Measurements from ENCODE around the gene CHD6. TPM values are rescaled to one million over a fixed set of nuclear protein-coding genes. Genes with fewer than 3 reads are reported as not detected.

The CHD6 gene
- total RNA-seq, 6 donors from 2014 or later, result 25.4 to 62.9 (median 35.3) TPM

DNA sequence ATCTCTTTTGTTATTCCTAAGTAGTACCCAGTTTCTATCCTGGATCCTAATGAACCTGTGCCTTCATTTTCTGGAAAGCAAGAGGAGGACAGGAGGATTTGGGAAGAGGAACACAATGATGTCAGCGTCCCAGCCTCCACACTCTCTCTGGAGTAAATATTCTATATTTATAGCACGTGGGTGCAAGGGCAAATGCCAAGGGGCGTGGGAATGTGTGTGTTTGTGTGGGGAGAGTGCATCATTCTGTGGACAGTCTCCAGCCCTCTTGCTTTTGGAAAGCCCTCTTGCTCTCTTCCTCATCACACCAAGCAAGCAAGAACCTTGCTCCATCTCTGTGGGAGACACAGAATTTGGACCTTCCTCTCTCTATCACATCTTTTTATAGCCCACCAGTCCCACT lies 148.3 kb downstream of the CHD6 start:
- H3K36me3 ChIP-seq, result peaks cover 0 to 63% (median 13%) of the 10 kb centered on the region in 4 donors
- no peak overlapping the region for H3K4me3 ChIP-seq
- peaks cover 0 to 3% (median 0%) of the 10 kb centered on the region in 4 donors for H3K9me3 ChIP-seq
- WGBS, 2 donors, result 86% methylated on average over 3 of the region's 3 CpGs
- no peak overlapping the region for H3K27ac ChIP-seq
- DNase-seq, result no peak
- TF ChIP-seq POLR2AphosphoS5 (IDR thresholded peaks at IDR 0.05) (no peak), POLR2A (IDR thresholded peaks at IDR 0.05) (no peak), EP300 (IDR thresholded peaks at IDR 0.05) (no peak)
- TF ChIP-seq, protein P1, sequence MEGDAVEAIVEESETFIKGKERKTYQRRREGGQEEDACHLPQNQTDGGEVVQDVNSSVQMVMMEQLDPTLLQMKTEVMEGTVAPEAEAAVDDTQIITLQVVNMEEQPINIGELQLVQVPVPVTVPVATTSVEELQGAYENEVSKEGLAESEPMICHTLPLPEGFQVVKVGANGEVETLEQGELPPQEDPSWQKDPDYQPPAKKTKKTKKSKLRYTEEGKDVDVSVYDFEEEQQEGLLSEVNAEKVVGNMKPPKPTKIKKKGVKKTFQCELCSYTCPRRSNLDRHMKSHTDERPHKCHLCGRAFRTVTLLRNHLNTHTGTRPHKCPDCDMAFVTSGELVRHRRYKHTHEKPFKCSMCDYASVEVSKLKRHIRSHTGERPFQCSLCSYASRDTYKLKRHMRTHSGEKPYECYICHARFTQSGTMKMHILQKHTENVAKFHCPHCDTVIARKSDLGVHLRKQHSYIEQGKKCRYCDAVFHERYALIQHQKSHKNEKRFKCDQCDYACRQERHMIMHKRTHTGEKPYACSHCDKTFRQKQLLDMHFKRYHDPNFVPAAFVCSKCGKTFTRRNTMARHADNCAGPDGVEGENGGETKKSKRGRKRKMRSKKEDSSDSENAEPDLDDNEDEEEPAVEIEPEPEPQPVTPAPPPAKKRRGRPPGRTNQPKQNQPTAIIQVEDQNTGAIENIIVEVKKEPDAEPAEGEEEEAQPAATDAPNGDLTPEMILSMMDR (IDR thresholded peaks at IDR 0.05), result no peak
- no peaks in the 10 kb centered on the region for H3K4me1 ChIP-seq
- H3K27me3 ChIP-seq, result no peaks in the 10 kb centered on the region
- ATAC-seq (ENCODE audit: low FRiP score in 2 of 2), result no peak

DNA sequence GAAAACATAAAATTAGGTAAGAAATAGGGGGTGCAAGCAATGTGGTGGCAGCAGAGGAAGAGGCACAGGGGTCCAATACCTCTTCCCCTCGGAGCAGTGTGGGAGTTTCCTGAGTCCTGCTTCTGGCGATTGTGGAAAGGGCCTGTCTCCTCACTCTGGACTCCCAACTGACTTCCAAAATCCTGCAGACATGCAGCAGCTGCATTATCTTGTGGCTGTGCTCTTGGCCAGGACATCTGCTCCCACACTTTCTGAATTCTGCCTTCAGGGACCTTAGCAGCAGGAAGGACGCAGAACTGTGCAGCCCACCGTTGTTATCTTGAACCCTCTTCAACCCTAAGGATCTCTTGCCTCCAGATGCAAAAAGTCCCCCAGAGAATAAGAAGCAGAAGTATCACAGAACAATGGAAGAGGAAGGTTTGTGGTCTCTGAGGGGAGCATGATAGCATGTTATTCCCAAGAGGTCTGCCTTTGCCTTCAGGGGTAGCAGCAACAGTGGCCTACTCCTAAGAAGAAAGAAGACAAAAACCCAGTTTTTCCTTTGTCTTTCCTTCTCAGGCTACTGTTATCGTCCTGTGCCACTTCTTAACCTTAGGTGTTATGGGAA lies 149.1 kb downstream of the CHD6 start:
- WGBS, 2 donors, result 78 to 85% methylated on average over 4 to 5 of the region's 5 CpGs
- ATAC-seq (ENCODE audit: low FRiP score in 2 of 2) (no peak), DNase-seq (no peak)
- H3K27me3 ChIP-seq, result no peaks in the 10 kb centered on the region
- H3K27ac ChIP-seq, result no peak overlapping the region
- H3K4me1 ChIP-seq, result no peaks in the 10 kb centered on the region
- TF ChIP-seq, protein P1 (IDR thresholded peaks at IDR 0.05), result no peak
- TF ChIP-seq POLR2A (IDR thresholded peaks at IDR 0.05) (no peak), POLR2AphosphoS5 (IDR thresholded peaks at IDR 0.05) (no peak), EP300 (IDR thresholded peaks at IDR 0.05) (no peak)
- H3K36me3 ChIP-seq, result peaks cover 0 to 59% (median 13%) of the 10 kb centered on the region in 4 donors
- no peak overlapping the region for H3K4me3 ChIP-seq
- H3K9me3 ChIP-seq, result peaks cover 0 to 3% (median 0%) of the 10 kb centered on the region in 4 donors

DNA sequence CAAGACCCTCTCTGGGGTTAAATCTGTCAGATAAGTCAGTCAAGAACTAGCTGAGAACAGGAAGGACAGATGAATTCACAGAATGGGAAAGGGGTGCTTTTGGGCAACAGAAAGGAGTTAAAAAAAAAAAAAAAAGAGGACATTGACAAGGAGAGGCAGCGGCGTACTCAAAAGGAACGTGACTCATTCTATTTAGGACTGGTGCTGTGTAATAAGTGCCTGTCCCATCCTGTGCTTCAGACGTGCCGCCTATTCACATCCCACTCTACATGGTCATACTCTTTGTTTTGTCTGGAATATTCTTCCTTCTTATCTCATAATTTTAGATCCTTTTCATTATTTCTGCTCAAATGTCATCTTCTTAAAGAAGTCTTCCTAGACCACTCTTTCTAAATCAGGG lies 150.5 kb downstream of the CHD6 start:
- H3K4me3 ChIP-seq, result no peak overlapping the region
- ATAC-seq (ENCODE audit: low FRiP score in 2 of 2) (no peak), DNase-seq (no peak)
- H3K27me3 ChIP-seq, result no peaks in the 10 kb centered on the region
- peaks cover 0 to 3% (median 0%) of the 10 kb centered on the region in 4 donors for H3K9me3 ChIP-seq
- no peaks in the 10 kb centered on the region for H3K4me1 ChIP-seq
- TF ChIP-seq POLR2A (IDR thresholded peaks at IDR 0.05), result no peak
- TF ChIP-seq, protein P1 (IDR thresholded peaks at IDR 0.05), result no peak
- TF ChIP-seq EP300 (IDR thresholded peaks at IDR 0.05), result no peak
- TF ChIP-seq POLR2AphosphoS5 (IDR thresholded peaks at IDR 0.05), result no peak
- H3K36me3 ChIP-seq, result peaks cover 0 to 50% (median 10%) of the 10 kb centered on the region in 4 donors
- H3K27ac ChIP-seq, result no peak overlapping the region
- WGBS, 2 donors, result 88 to 92% methylated on average over 5 of the region's 5 CpGs

DNA sequence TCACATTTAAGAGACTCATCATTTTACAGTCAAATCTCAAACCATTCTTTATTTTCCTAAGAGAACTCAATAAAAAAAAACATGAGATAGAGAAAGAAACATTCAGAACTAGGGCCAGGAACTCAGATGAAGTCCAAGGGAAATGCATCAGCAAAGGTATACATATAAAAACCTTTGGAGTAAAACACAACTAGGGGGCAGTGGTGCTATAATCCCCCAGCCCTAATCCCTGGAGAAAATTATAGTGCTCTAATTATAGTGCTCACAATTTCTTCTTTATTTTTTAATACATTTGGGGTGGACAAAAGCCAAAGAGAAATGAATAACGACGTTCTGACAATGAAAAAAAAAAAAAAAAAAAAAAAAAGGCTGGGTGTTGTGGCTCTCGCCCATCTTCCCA lies 151.0 kb downstream of the CHD6 start:
- TF ChIP-seq EP300 (IDR thresholded peaks at IDR 0.05), result no peak
- TF ChIP-seq, protein P1 (IDR thresholded peaks at IDR 0.05), result no peak
- TF ChIP-seq POLR2AphosphoS5 (IDR thresholded peaks at IDR 0.05), result no peak
- no peak for TF ChIP-seq POLR2A (IDR thresholded peaks at IDR 0.05)
- 86 to 89% methylated on average over 3 of the region's 3 CpGs for WGBS, 2 donors
- no peaks in the 10 kb centered on the region for H3K4me1 ChIP-seq
- no peak overlapping the region for H3K4me3 ChIP-seq
- no peak overlapping the region for H3K27ac ChIP-seq
- DNase-seq, result no peak
- H3K27me3 ChIP-seq, result no peaks in the 10 kb centered on the region
- ATAC-seq (ENCODE audit: low FRiP score in 2 of 2), result no peak
- peaks cover 0 to 47% (median 10%) of the 10 kb centered on the region in 4 donors for H3K36me3 ChIP-seq
- peaks cover 0 to 3% (median 0%) of the 10 kb centered on the region in 4 donors for H3K9me3 ChIP-seq

DNA sequence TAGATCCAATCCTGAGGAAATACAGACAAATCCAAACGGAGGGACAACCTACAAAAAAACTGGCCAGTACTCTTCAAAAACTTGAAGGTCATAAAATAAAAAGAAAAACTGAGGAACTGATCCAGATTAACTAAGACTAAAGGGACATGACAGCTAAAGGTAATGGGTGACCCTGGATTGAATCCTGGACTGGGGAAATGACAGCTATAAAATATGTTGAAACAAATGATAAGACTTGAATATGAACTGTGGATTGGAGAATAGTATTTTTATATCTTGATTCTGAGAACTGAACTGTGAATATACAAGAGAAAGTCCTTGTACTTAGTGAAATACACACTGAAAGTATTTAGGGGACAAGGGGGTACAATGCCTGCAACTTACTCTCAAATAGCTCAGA lies 154.6 kb downstream of the CHD6 start:
- WGBS, 2 donors, result 88 to 92% methylated on average over 1 of the region's 1 CpG
- H3K36me3 ChIP-seq, result peaks cover 0 to 19% (median 1%) of the 10 kb centered on the region in 4 donors
- TF ChIP-seq EP300 (IDR thresholded peaks at IDR 0.05) (no peak), POLR2A (IDR thresholded peaks at IDR 0.05) (no peak), POLR2AphosphoS5 (IDR thresholded peaks at IDR 0.05) (no peak)
- TF ChIP-seq, protein P1 (IDR thresholded peaks at IDR 0.05), result no peak

More for the DNA sequence above, 154.6 kb downstream of the CHD6 start:
- no peaks in the 10 kb centered on the region for H3K27me3 ChIP-seq
- DNase-seq, result no peak
- ATAC-seq (ENCODE audit: low FRiP score in 2 of 2), result no peak
- H3K9me3 ChIP-seq, result peaks cover 0 to 3% (median 0%) of the 10 kb centered on the region in 4 donors
- no peak overlapping the region for H3K27ac ChIP-seq
- no peak overlapping the region for H3K4me3 ChIP-seq
- H3K4me1 ChIP-seq, result no peaks in the 10 kb centered on the region

Data from upper lobe of left lung (tissue), 6 donors.